ENCODE measurements around the gene METTL9.

DNA sequence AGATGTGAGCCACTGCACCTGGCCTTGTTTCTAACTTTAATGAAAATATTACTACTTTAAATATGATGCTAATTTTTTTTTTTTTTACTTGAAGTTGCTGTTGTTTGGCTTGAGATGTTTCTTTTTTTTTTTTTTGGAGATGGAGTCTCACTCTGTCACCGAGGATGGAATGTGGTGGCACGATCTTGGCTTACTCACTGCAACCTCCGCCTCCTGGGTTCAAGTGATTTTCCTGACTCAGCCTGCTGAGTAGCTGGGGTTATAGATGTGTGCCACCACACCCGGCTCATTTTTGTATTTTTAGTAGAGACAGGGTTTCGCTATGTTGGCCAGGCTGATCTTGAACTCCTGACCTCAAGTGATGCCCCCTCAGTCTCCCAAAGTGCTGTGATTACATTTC lies 29.4 kb downstream of the METTL9 start:
- TF ChIP-seq, protein P1, sequence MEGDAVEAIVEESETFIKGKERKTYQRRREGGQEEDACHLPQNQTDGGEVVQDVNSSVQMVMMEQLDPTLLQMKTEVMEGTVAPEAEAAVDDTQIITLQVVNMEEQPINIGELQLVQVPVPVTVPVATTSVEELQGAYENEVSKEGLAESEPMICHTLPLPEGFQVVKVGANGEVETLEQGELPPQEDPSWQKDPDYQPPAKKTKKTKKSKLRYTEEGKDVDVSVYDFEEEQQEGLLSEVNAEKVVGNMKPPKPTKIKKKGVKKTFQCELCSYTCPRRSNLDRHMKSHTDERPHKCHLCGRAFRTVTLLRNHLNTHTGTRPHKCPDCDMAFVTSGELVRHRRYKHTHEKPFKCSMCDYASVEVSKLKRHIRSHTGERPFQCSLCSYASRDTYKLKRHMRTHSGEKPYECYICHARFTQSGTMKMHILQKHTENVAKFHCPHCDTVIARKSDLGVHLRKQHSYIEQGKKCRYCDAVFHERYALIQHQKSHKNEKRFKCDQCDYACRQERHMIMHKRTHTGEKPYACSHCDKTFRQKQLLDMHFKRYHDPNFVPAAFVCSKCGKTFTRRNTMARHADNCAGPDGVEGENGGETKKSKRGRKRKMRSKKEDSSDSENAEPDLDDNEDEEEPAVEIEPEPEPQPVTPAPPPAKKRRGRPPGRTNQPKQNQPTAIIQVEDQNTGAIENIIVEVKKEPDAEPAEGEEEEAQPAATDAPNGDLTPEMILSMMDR (IDR thresholded peaks at IDR 0.05): no peak
- TF ChIP-seq EP300 (IDR thresholded peaks at IDR 0.05) (no peak), POLR2A (IDR thresholded peaks at IDR 0.05) (no peak)

Measured in tibial nerve (tissue), 4 donors.